Glutamatergic neuron (in vitro differentiated cells): ENCODE results near the gene DSG3. TPM values are rescaled to one million over a fixed set of nuclear protein-coding genes. Genes with fewer than 3 reads are reported as not detected.

ENCODE experiments used
- DNase-seq: peaks from one replicate; pipeline ENCODE4 v3.0.0; 2022
- H3K27ac Mint-ChIP-seq: one replicate; pipeline ENCODE4 v1.8.0; 2020; ENCODE audit warnings: mild to moderate bottlenecking, mixed read lengths, inconsistent platforms; ENCODE audit not compliant: unreplicated experiment
- H3K27me3 Mint-ChIP-seq: one replicate; pipeline ENCODE4 v1.8.0; 2020; ENCODE audit warnings: mild to moderate bottlenecking, moderate library complexity, mixed read lengths, inconsistent platforms; ENCODE audit not compliant: unreplicated experiment
- H3K36me3 Mint-ChIP-seq: one replicate; pipeline ENCODE4 v1.8.0; 2020; ENCODE audit warnings: mild to moderate bottlenecking, mixed read lengths, inconsistent platforms; ENCODE audit not compliant: unreplicated experiment
- H3K4me1 Mint-ChIP-seq: one replicate; pipeline ENCODE4 v1.8.0; 2020; ENCODE audit warnings: mild to moderate bottlenecking, low read depth, mixed read lengths, inconsistent platforms; ENCODE audit not compliant: unreplicated experiment
- H3K4me3 Mint-ChIP-seq: one replicate; pipeline ENCODE4 v1.8.0; 2020; ENCODE audit warnings: mild to moderate bottlenecking, mixed read lengths, inconsistent platforms; ENCODE audit not compliant: unreplicated experiment
- H3K9me3 Mint-ChIP-seq: one replicate; pipeline ENCODE4 v1.8.0; 2020; ENCODE audit warnings: mild to moderate bottlenecking, moderate library complexity, mixed read lengths, inconsistent platforms; ENCODE audit not compliant: unreplicated experiment
- total RNA-seq: library from RNA; stranded (reverse); fragmentation: NEBNext Ultra II Directional; extraction: Animal tissue kit (Norgen Biotek cat#: 25700); gene quantifications from one replicate; pipeline ENCODE4 v1.2.1, GENCODE V29; 2021; ENCODE audit not compliant: unreplicated experiment
- TF ChIP-seq, protein P1 (sequence below): fragments of 200-600 bp; sonication (generic); IDR thresholded peaks from one replicate; pipeline ENCODE4 v1.5.0; 2021; ENCODE audit not compliant: partially characterized antibody, unreplicated experiment

The DSG3 gene
- total RNA-seq, 1 donor from 2014 or later: not detected

DNA sequence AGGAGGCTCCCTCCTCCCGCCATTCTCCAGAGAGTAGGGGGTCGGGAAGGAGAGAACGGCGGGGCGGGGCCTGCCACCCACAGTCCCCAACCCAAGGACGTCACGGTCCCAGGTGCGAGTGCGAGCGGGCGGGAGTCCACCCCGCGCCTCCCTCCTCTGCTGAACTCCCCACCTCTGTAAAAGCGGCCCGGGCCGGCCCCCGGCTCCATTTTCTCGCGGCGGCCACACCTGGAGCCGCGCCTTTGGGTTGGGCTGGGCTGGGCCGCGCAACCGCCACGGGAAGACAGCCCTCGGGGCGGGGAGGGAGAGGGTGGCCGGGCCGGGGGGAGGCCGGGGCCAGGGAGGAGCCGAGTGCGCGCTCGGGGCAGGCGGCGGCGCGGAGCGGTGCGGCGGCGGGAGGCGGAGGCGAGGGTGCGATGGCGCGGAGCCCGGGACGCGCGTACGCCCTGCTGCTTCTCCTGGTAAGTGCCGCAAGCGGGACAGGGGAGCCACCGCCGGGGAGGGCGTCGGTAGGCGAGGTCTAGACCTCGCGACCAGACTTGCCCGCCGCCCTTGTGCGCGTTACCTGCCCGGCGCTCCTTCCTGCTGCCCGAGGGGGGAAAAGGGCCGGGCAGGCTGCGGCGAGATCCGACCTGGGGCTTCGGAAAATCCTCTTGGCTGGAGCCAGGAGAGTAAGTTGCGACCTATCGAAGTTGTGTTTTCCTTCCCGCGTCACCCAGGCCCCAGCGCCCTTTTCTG is 50.5 kb downstream of the DSG3 start, which contains the start of gene DSG2:
TSS of gene DSG2 (plus strand) at position 342 of the 738 bp plus-strand sequence. CDS start at position 417, 75 bp downstream.
- Mint-ChIP-seq H3K4me3 (peak within 1 kb of the TSS; percentile 95), H3K4me1 (peaks cover 6% of the 10 kb centered on the region), H3K27me3 (peaks cover 9% of the 10 kb centered on the region), H3K9me3 (peaks cover 2% of the 10 kb centered on the region), H3K36me3 (no peaks in the 10 kb centered on the region), H3K27ac (peak within 1 kb of the TSS; percentile 50)
- TF ChIP-seq, protein P1, sequence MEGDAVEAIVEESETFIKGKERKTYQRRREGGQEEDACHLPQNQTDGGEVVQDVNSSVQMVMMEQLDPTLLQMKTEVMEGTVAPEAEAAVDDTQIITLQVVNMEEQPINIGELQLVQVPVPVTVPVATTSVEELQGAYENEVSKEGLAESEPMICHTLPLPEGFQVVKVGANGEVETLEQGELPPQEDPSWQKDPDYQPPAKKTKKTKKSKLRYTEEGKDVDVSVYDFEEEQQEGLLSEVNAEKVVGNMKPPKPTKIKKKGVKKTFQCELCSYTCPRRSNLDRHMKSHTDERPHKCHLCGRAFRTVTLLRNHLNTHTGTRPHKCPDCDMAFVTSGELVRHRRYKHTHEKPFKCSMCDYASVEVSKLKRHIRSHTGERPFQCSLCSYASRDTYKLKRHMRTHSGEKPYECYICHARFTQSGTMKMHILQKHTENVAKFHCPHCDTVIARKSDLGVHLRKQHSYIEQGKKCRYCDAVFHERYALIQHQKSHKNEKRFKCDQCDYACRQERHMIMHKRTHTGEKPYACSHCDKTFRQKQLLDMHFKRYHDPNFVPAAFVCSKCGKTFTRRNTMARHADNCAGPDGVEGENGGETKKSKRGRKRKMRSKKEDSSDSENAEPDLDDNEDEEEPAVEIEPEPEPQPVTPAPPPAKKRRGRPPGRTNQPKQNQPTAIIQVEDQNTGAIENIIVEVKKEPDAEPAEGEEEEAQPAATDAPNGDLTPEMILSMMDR: no peak
- peak; percentile 69 for DNase-seq

DNA sequence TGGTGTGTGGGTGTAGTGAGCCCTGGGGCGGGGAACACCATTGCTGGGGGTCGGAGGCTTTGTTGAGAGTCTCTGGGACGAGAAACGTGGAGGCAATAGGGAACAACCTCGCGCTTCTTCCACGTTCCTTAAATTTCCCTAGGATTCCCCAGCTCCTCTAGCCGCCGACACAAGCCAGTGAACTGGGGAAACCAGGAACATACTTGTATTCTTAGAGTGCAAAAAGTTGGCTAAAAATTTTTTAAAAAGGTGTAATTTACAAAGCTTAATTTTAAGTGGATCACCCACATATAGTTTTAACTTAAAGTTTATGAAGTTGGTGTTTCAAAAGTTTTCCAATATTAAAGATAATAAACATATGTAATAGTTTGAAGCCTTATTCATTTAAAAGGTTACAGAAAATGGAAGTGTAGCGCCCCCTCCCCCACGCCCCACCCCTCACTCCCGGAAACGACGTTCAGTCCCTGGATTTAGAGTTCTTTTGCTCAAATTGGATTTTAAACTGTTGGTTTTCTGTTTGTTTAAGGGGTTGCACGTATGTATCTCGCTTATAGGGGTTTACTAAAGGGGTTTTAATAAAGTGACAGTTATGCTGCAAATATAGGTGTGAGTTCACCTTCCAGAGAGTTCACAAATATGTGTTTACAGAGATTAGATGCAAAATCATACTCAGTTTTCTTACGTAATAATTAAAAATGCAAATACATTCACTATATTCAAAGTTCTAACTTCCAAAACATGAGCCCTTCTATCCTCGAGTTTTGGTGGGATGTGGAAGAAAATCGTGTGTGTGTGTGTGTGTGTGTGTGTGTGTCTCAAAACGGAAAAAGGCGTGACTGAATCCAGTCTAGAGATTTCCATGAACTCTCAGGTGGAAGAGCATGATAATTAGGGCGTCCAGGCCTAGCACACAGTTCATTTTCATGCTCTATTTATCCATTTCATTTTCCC is 51.3 kb downstream of the DSG3 start:
- no peak for DNase-seq
- TF ChIP-seq, protein P1: no peak
- Mint-ChIP-seq H3K36me3 (no peaks in the 10 kb centered on the region), H3K9me3 (peaks cover 2% of the 10 kb centered on the region), H3K4me1 (peaks cover 6% of the 10 kb centered on the region), H3K27me3 (peaks cover 9% of the 10 kb centered on the region), H3K4me3 (peak overlapping the region; percentile 95), H3K27ac (peak overlapping the region; percentile 50)

DNA sequence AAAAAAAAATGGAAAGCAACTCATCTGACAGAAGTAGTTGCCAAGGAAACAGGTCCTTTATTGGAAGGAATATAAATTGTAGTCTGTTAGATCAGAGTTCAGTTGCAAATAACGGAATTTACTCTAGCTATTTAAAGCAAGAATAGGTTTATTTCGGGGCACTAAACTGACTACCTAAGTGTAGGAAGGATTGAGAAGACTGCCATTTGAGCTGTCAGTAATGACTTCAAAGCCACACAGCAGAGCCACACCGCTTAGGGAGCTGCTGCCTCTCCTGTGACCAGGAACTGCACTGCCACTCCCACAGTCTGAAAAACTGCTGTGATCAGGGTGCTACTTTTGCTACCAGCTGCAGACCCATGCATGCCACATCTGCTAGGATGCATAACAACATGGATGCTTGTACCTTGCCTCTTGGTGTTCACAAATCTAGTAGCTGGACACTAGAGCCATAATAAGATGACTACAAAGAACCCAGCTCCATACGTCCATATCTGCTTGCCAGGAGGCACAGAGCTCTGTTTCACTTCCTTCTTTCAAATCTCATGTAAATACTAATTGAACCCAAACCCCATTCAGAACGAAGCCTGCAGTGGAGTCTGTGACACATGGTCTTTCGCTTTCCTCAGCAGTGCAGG is 52.6 kb downstream of the DSG3 start:
- Mint-ChIP-seq H3K36me3 (no peaks in the 10 kb centered on the region), H3K27ac (no peak overlapping the region), H3K4me1 (peaks cover 6% of the 10 kb centered on the region), H3K4me3 (no peak overlapping the region), H3K27me3 (peaks cover 9% of the 10 kb centered on the region), H3K9me3 (peaks cover 2% of the 10 kb centered on the region)
- DNase-seq: no peak
- TF ChIP-seq, protein P1: no peak

DNA sequence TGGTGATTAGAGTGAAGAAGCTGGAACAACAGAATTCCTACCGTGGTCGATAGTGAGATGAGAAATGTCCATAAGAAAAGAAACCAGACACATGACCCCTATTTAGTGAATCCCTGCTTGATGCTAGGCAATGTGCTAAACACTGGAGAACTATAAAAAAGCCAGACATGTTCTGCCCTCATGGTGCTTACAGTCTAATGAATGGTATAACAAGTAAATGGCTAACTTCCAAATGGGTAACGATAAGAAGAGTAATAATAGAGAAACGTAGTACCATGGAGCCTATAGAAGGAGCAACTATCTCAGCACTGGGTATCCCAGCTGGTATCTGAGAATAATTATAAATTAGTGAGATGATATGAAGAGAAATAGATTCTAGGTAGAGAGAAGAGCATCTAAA is 55.5 kb downstream of the DSG3 start:
- H3K36me3 Mint-ChIP-seq: no peaks in the 10 kb centered on the region
- TF ChIP-seq, protein P1: no peak
- no peak overlapping the region for H3K4me3 Mint-ChIP-seq
- H3K27me3 Mint-ChIP-seq: peaks cover 7% of the 10 kb centered on the region
- H3K4me1 Mint-ChIP-seq: peaks cover 6% of the 10 kb centered on the region
- no peak overlapping the region for H3K27ac Mint-ChIP-seq
- no peak for DNase-seq
- peaks cover 2% of the 10 kb centered on the region for H3K9me3 Mint-ChIP-seq
